DMS153 (cell line): ENCODE measurements around the gene FXR2.
"Not testable (repeated sequence)": the region's sequence is repeated elsewhere in the genome, so short reads cannot be mapped to it uniquely, and the experiment has no call there.

Source experiments
- DNase-seq: peaks from one replicate; lab custom pipeline; 2025; lab: John Stamatoyannopoulos, UW

Gene FXR2

GRCh38 chr17:7627250-7628121, 12.8 kb upstream of the FXR2 start, which contains the start of gene SAT2:
SAT2 (minus strand) TSS chr17:7627821; CDS start chr17:7627635, 186 bp downstream.
- DNase-seq, result peak; percentile 36

DNA sequence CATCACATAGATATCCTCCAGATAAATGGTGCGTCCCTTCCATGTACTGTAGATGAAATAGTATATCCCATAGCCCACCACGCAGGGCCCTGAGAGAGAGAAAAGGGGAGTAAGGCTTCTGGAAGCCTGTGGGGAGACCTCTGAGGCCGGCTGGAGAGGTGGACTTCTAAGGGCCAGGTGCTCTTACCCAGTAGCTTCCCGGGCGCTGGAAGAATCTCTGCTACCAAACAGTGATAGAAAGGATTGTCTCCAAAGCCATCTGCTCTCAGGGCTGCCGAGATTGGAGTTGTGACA, 12.2 kb upstream of the FXR2 start:
- no peak for DNase-seq

DNA sequence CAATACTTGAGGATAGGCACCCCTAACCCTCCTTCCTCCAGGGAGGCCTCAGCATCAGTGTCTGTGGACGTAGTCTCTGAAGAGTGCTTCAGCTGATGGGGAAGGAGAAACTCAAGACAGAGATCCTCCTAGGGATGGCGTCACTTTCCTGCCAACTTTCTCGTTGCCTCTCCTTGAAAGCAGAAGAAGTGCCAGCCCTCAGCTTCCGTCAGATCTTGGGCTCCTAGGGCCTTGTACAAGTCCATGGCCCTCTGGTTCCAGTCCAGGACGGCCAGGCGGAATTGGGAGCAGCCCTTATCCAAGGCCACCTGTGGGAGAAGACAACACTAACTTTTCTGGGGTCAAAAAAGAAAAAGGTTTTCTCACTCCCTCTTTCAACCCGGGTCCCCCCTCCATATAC, 11.6 kb upstream of the FXR2 start:
- DNase-seq, result no peak

- not testable (repeated sequence) for DNase-seq
Measured at GRCh38 chr17:7625749-7626148, 11.1 kb upstream of the FXR2 start.

- DNase-seq, result no peak
Measured at GRCh38 chr17:7623661-7624060, 9.0 kb upstream of the FXR2 start.

- DNase-seq, result no peak
Measured at GRCh38 chr17:7620835-7621234, 6.1 kb upstream of the FXR2 start.

GRCh38 chr17:7618608-7619007, 3.9 kb upstream of the FXR2 start:
- no peak for DNase-seq

DNA sequence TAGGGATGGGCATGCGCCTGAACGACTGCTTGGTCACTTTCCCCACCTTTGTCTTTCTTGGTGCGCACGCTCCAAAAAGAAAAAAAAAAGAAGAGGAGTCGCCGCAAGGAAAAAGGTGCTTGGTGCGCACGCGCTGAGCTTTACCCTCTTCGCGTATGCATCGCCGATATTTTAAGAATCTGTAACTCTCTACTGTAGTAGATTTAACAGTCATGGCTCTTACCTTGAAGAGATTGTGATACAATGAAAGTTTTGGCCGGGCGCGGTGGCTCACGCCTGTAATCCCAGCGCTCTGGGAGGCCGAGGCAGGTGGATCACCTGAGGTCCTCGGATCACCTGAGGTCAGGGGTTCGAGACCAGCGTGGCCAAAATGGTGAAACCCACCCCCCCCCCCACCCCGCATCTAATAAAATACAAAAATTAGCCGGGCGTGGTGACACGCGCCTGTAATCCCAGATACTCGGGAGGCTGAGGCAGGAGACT, 609 bp upstream of the FXR2 start:
- no peak for DNase-seq

GRCh38 chr17:7613769-7614424, 800 bp downstream of the FXR2 start:
- no peak for DNase-seq

- DNase-seq, result no peak
Measured at GRCh38 chr17:7612294-7612640, 2.4 kb downstream of the FXR2 start.

- DNase-seq, result no peak
Measured at GRCh38 chr17:7611635-7612293, 2.9 kb downstream of the FXR2 start.

DNA sequence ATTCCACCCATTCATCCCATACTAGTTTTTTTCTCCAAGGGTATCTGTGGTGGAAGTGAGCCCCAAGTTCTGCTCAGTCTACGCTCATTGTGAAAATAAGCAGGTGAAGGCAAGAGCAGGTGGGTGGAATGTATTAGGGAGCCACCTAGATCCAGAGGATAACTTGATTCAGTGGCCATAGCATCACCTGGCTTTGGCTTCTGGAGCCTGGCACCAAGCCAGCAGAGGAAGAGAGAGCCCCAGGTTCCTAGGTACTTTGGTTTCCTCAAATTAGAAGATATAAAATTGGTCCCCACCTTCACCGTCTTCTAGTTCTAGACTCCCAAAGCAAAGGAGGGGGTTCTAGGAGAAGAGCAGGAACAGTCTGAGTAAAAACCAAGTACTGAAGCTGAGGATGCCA, 4.1 kb downstream of the FXR2 start:
- no peak for DNase-seq

- no peak for DNase-seq
Measured at GRCh38 chr17:7606280-7606679, 8.4 kb downstream of the FXR2 start.

GRCh38 chr17:7597561-7597960, 17.1 kb downstream of the FXR2 start:
- not testable (repeated sequence) for DNase-seq

- no peak for DNase-seq
Measured at GRCh38 chr17:7593296-7593695, 21.4 kb downstream of the FXR2 start.

GRCh38 chr17:7592422-7593021, 22.2 kb downstream of the FXR2 start:
- no peak for DNase-seq

DNA sequence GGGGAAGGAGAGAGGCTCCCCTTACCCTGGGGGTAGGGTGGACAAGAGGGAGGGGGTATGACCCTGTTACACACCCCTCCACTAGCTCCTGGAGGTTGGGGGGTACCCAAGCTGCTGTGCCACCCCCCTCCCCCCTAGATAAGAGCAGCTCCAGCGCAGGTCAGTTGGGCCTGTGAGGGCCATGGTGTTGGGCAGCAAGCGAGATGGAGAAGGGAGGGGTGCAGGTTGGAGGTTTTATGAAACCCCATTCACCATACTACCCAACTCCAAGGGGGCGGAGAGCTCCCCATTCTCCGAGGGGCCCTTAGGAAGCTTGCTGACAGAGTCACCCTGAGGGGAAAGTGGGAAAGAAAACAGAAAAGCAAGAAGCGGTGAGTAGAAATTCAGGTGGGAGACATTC, 23.1 kb downstream of the FXR2 start:
- DNase-seq, result no peak

GRCh38 chr17:7590743-7591142, 24.0 kb downstream of the FXR2 start:
- no peak for DNase-seq

GRCh38 chr17:7589891-7590691, 24.6 kb downstream of the FXR2 start, which contains the start of gene SOX15:
SOX15 (minus strand) TSS chr17:7590094; CDS start chr17:7589676, 418 bp downstream.
- DNase-seq, result no peak

- DNase-seq, result no peak
Measured at GRCh38 chr17:7589204-7589868, 25.4 kb downstream of the FXR2 start.

DNA sequence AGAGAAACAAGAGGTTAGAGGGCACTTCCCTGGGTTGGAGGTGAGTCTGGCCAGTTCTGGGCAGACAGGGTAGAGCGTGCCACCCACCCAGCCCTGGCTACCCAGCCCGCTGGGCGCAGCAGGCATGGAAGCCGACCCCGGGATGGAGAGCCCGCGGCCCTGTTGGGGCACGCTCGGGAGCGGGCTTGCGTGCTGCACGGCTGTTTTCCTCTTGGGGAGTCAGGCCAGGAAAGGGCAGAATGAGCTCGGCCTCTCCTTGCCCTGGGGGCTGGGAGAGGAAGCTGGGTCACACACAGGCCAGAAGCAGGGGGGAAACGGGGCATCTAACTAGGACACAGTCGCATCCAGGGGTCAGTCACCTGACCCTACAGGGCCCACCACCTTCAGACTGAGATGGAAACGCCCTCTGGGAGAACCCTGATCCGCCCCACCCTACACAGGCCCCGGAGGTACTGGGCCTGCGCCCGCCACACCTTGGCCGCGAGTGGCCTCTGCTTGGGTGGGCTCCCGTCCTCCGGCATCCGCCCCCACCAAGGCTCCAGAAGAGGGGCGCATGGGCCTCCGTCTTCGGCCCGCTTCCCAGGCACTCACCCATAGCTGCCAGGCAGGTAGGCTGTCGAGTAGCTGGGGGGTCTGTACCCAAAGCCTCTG, 26.0 kb downstream of the FXR2 start:
- DNase-seq, result no peak
